Natural killer cell treated with Interleukin-12 subunit alpha and Interleukin-12 subunit beta and Interleukin-15 and Interleukin-18, amount 100 ng/mL, for 72 hours (primary cell): ENCODE data around the gene TBK1. TPM values are rescaled to one million over a fixed set of nuclear protein-coding genes. Genes with fewer than 3 reads are reported as not detected.
"Not testable (repeated sequence)": the region's sequence is repeated elsewhere in the genome, so short reads cannot be mapped to it uniquely, and the experiment has no call there.

Source experiments
- ATAC-seq, 2 donors: fragments of 150-1000 bp; cut with Tn5 transposase in 1 of 2; sonication (Bioruptor Pico), chemical (Tn5 transposase) in 1 of 2; 2 replicates each; pipeline ENCODE4 v1.10.0; 2021
- DNase-seq: peaks from one replicate; pipeline ENCODE4 v3.0.0; 2022; ENCODE audit warnings: low spot score
- H3K27ac Mint-ChIP-seq, 2 donors: 1 replicate in 1 of 2; 2 replicates in 1 of 2; pipeline ENCODE4 v1.8.0; 2022; ENCODE audit warnings: mixed read lengths in 2 of 2, mild to moderate bottlenecking in 1 of 2, moderate library complexity in 1 of 2
- H3K27me3 Mint-ChIP-seq, 2 donors: 1 replicate in 1 of 2; 2 replicates in 1 of 2; pipeline ENCODE4 v1.8.0; 2022; ENCODE audit warnings: mixed read lengths in 2 of 2
- H3K36me3 Mint-ChIP-seq: one replicate; pipeline ENCODE4 v1.8.0; 2022; ENCODE audit warnings: mixed read lengths
- H3K4me1 Mint-ChIP-seq, 2 donors: 1 replicate in 1 of 2; 2 replicates in 1 of 2; pipeline ENCODE4 v1.8.0; 2022; ENCODE audit warnings: low read depth in 2 of 2, mixed read lengths in 2 of 2, mild to moderate bottlenecking in 1 of 2
- H3K4me3 Mint-ChIP-seq: one replicate; pipeline ENCODE4 v1.8.0; 2022; ENCODE audit warnings: mixed read lengths
- H3K9me3 Mint-ChIP-seq: 2 replicates; pipeline ENCODE4 v1.8.0; 2022; ENCODE audit warnings: mixed read lengths
- total RNA-seq, 2 donors: library from RNA; stranded (reverse); gene quantifications; one replicate each; pipeline ENCODE4 v1.2.3, GENCODE V29; 2022

TBK1 gene
- total RNA-seq, 2 donors from 2014 or later = 41.9 to 42.1 TPM

DNA sequence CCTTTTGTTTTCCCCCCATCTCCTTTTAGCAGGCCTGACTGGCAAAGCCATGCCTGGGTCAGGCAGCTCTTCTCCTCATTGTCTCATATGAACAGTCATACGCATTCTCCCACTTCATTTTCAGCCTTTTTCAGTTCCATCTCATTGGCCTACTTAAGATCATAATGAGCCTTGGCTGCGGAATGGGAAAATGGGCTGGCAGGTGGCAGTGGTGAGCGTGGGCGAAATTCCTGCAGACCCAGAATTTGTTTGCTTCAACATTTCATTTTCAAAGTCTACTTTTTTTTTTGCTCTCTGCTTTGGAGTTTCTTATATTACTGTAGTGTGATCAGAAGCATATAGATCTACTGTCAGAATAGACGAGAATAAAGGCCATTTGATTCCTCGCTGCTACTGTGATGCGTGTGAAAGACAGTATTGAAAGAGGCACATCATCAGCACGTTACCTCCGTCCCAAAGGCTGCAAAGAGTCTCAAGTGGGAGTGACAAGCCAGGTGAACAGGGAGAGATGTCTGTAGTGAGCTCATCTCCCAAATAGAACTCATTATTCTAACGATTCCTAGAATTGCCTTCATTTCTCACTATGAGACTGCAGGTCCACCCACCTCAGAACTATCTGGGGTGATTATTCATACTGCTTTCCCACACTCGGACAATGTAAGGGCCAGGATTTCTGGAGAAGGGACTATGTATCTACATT lies 73.7 kb downstream of the TBK1 start:
- no peak overlapping the region for H3K27ac Mint-ChIP-seq
- H3K9me3 Mint-ChIP-seq = no peaks in the 10 kb centered on the region
- H3K4me3 Mint-ChIP-seq = no peak overlapping the region
- H3K36me3 Mint-ChIP-seq = no peaks in the 10 kb centered on the region
- ATAC-seq (no peak), DNase-seq (no peak)
- H3K27me3 Mint-ChIP-seq = peaks cover 4 to 7% of the 10 kb centered on the region in 2 donors
- H3K4me1 Mint-ChIP-seq = no peaks in the 10 kb centered on the region

DNA sequence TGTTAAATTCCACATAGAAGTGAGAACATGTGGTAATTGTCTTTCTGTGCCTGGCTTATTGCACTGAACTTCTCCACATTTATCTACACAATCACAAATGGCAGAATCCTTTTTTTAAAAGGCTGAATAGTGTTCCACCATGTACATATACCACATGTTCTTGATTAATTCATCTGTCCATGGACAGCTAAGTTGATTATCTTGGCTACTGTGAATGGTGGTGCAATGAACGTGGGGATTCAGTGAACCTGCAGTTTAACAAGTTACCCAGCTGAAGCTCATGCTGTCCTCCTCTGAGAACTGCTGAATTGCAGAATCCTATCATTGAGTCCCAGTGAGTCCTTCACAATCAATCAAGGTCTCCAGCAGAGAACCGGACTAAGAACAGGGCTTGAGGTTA lies 74.9 kb downstream of the TBK1 start:
- Mint-ChIP-seq H3K4me3 (no peak overlapping the region), H3K9me3 (no peaks in the 10 kb centered on the region), H3K27ac (no peak overlapping the region), H3K27me3 (peaks cover 4 to 11% of the 10 kb centered on the region in 2 donors), H3K36me3 (no peaks in the 10 kb centered on the region), H3K4me1 (no peaks in the 10 kb centered on the region)
- DNase-seq (no peak), ATAC-seq (no peak)

DNA sequence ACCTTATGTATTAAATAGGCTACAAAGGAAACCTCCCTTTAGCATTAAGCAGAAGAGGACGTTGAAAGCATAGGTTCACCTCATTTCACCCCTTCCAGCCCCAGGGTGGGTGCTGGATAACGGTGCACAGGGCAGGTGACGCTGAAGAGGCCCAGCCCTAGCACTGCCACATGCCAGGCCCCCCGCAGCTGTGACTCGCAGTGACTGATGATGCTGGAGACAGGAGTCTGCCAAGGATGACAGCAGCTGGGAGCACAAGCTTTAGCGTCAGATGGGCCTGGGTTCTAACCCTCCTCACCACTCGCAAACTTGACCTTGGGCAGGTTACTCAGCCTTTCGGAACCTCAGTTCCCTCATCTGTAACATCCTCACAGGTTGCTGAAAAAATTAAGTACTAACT lies 76.7 kb downstream of the TBK1 start:
- DNase-seq (no peak), ATAC-seq (no peak)
- no peaks in the 10 kb centered on the region for H3K4me1 Mint-ChIP-seq
- no peaks in the 10 kb centered on the region for H3K9me3 Mint-ChIP-seq
- H3K4me3 Mint-ChIP-seq = no peak overlapping the region
- H3K27me3 Mint-ChIP-seq = peaks cover 4 to 14% of the 10 kb centered on the region in 2 donors
- H3K27ac Mint-ChIP-seq = no peak overlapping the region
- H3K36me3 Mint-ChIP-seq = no peaks in the 10 kb centered on the region

DNA sequence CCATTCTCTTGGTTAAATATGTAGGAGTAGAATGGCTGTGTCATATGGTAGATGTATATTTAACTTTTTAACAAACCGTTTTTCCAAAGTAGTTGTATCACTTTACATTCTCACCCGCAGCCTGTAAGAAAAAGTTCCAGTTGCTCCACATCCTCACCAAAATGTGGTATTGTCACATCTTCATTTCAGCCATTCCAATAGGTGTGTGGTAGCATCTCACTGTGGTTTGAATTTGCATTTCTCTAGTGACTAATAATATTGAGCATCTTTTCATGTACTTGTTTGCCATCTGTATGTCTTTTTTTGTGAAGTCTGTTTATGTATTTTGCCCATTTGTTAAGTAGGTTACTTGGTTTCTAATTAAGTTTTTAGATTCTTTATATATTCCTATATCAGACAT lies 78.6 kb downstream of the TBK1 start:
- ATAC-seq = no peak
- Mint-ChIP-seq H3K9me3 (no peaks in the 10 kb centered on the region), H3K27me3 (peaks cover 0 to 15% of the 10 kb centered on the region in 2 donors), H3K36me3 (no peaks in the 10 kb centered on the region), H3K4me3 (no peak overlapping the region), H3K27ac (no peak overlapping the region), H3K4me1 (no peaks in the 10 kb centered on the region)
- no peak for DNase-seq

DNA sequence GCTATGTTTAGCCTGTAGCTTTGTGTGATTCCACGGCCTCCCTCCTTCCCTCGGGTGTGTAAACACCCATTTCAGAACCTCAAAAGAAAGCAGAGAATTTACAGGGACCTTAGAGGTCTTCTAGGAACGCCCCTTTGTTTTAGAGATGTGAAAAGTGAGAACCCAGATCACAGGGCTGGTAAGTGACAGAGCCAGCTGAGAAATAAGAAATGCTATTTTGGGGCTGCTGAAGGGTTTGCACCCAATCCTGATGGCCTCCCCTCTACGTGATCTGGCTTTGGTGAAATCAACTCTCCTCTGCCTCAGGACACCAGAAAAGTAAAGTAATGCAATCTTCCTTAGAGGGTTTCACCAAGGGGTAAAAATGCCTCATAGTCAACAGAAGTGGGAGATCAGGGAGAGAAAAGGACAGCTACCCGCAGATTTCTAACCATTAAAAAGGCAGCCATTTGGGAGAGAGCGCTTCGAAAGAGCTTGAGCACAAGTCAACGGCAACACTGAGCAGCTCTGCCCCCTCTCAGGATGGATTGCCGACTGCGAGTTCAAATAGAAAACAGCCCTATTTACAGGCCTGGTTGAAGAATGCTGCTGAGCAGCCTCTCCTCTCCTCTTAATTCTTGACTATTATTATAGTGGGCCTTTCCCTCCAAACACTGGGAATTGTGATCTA lies 79.9 kb downstream of the TBK1 start:
- no peaks in the 10 kb centered on the region for H3K36me3 Mint-ChIP-seq
- DNase-seq = no peak
- no peak overlapping the region for H3K4me3 Mint-ChIP-seq
- no peaks in the 10 kb centered on the region for H3K4me1 Mint-ChIP-seq
- ATAC-seq = no peak
- peaks cover 0 to 16% of the 10 kb centered on the region in 2 donors for H3K27me3 Mint-ChIP-seq
- no peaks in the 10 kb centered on the region for H3K9me3 Mint-ChIP-seq
- no peak overlapping the region for H3K27ac Mint-ChIP-seq

DNA sequence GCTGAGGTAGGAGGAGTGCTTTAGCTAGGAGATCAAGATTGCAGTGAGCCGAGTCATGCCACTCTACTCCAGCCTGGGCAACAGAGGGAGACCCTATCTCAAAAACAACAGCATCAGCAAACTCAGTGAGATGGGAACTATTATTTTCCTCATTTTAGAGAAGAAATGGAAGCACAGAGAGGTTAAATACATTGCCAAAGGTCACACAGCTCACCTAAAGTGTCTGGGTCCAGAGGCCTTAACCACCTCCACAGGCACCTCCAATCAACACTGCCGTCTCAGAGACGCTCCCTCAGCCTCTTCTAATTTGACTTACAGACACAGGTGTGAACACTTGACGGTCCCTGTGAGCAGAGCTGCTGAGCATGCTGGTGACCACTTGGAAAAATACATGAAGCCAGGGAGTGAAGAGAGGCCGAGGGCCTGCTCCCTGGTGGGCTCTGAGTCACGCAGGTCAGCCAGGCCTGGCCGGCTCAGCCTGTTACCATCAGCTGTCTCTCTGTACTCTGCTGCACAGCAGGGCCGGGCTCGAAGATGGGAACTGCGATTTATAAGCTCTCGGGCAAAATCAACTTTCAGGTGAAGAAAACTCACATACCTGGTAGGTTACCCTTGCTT lies 80.9 kb downstream of the TBK1 start:
- DNase-seq (no peak), ATAC-seq (no peak)
- H3K27ac Mint-ChIP-seq = no peak overlapping the region
- H3K9me3 Mint-ChIP-seq = no peaks in the 10 kb centered on the region
- no peaks in the 10 kb centered on the region for H3K4me1 Mint-ChIP-seq
- no peak overlapping the region for H3K4me3 Mint-ChIP-seq
- peaks cover 4 to 27% of the 10 kb centered on the region in 2 donors for H3K27me3 Mint-ChIP-seq
- no peaks in the 10 kb centered on the region for H3K36me3 Mint-ChIP-seq

DNA sequence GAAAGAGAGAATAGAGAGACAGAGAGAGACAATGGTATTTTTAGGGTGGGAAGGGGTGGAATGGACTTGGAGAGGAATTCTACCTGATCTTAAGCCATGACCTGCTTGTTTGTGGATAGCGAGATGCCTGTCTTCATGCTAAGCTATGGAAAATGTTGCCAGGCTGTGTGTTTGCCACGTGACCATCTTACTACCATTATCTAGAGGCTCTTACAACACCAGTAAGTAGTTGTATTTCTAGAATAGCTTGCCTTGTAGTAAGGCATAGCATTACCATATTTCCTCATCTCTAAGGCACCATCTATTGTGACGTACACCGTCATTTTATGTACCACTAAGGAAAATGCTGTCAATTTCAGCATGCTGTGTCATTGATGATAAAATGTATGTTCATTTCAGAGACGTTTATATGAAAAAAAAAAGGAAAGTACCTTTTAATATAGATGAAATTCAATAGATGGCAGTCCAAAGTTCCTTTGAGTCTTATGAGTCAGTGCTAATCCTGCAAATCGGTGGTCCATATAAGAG lies 82.8 kb downstream of the TBK1 start:
- no peaks in the 10 kb centered on the region for H3K36me3 Mint-ChIP-seq
- ATAC-seq (no peak), DNase-seq (no peak)
- no peak overlapping the region for H3K4me3 Mint-ChIP-seq
- no peak overlapping the region for H3K27ac Mint-ChIP-seq
- no peaks in the 10 kb centered on the region for H3K9me3 Mint-ChIP-seq
- H3K27me3 Mint-ChIP-seq = peaks cover 4 to 33% of the 10 kb centered on the region in 2 donors
- H3K4me1 Mint-ChIP-seq = no peaks in the 10 kb centered on the region

DNA sequence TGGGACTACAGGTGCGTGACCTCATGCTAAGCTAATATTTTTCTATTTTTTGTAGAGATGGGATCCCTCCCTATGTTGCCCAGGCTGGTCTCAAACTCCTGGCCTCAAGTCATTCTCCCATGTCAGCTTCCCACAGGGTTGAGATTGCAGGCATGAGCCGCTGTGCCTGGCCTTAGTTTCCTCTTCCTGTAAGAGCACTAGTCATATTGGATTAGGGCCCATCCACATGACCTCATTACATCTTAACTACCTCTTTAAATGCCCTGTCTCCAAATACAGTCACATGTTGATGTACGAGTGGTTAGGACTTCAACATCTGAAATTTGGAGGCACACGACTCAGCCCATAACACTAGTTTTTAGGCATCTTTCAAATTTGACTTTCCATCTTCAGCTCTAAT lies 86.2 kb downstream of the TBK1 start:
- H3K27ac Mint-ChIP-seq = no peak overlapping the region
- ATAC-seq = no peak
- H3K27me3 Mint-ChIP-seq = peaks cover 4 to 26% of the 10 kb centered on the region in 2 donors
- DNase-seq = no peak
- no peaks in the 10 kb centered on the region for H3K36me3 Mint-ChIP-seq
- H3K9me3 Mint-ChIP-seq = no peaks in the 10 kb centered on the region
- no peaks in the 10 kb centered on the region for H3K4me1 Mint-ChIP-seq
- H3K4me3 Mint-ChIP-seq = no peak overlapping the region

DNA sequence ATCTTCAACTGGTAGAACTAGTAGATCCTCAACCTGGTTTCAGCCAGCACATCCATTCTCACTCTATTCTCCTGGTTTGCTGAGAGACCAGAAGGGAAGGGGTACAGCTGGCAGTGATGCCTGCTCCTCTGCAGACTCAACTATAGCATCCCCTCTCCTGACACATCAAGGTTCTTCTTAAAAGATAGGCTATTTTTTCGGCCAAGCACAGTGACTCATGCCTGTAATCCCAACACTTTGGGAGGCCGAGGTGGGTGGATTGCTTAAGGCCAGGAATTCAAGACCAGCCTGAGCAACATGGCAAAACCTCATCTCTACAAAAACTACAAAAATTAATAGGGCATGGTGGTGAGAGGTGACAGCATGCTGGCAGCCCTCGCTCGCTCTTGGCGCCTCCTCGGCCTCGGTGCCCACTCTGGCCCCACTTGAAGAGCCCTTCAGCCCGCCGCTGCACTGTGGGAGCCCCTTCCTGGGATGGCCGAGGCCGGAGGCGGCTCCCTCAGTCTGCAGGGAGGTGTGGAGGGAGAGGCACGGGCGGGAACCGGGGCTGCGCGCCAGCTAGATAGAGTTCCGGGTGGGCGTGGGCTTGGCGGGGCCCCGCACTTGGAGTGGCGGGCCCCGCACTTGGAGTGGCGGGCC lies 90.6 kb downstream of the TBK1 start:
- not testable (repeated sequence) for H3K36me3 Mint-ChIP-seq, DNase-seq, H3K27me3 Mint-ChIP-seq, H3K9me3 Mint-ChIP-seq, ATAC-seq, H3K27ac Mint-ChIP-seq, H3K4me3 Mint-ChIP-seq, H3K4me1 Mint-ChIP-seq

DNA sequence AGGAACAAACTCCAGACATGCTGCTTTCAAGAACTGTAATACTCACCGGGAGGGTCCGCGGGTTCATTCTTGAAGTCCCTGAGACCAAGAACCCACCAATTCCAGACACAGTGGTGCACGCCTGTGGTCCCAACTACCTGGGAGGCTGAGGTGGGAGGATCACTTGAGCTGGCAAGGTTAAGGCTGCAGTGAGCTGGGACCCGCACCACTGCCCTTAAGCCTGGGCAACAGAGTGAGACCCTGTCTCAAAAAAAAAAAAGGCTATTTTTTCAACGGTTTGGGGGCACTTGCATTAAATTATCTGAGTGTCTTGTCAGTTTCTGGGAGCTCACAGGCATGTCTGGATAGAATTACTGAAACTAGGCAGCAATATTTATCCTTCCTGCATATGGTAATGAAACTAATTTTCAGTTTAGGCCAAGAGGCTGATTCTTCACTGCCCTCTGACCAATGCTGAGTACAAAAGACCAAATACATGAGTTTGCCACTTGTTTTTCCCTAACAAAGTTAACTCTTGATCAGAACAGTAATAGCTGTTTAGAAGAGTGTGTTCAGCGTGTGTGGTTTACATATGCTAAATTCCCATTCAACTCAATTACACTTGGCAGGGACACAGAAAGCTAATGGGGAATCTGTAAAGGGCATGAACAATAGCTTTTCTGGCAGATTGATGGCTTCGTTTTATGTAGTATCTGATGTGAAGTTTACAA lies 92.6 kb downstream of the TBK1 start:
- H3K9me3 Mint-ChIP-seq = no peaks in the 10 kb centered on the region
- H3K4me3 Mint-ChIP-seq = no peak overlapping the region
- no peak for DNase-seq
- ATAC-seq = no peak
- peaks cover 0 to under 1% of the 10 kb centered on the region in 2 donors for H3K4me1 Mint-ChIP-seq
- H3K27ac Mint-ChIP-seq = no peak overlapping the region
- H3K27me3 Mint-ChIP-seq = no peaks in the 10 kb centered on the region
- H3K36me3 Mint-ChIP-seq = no peaks in the 10 kb centered on the region

DNA sequence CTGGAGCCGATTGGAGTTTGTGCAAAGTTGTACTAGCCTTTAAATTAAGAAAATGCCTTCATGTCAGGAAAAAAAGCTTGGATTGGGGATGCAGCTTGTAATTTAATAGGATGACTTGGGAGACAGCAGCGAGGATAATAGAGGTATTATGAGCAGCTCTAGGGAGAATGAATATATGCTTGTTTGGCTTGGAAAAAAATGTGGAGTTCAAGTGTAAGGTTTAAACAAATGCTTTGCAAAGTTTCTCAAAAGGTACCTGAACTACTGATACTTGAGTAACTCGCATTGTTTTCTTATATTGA lies 93.1 kb downstream of the TBK1 start:
- peaks cover 0 to 5% of the 10 kb centered on the region in 2 donors for H3K4me1 Mint-ChIP-seq
- ATAC-seq = no peak
- no peak for DNase-seq
- H3K4me3 Mint-ChIP-seq = no peak overlapping the region
- no peaks in the 10 kb centered on the region for H3K27me3 Mint-ChIP-seq
- no peaks in the 10 kb centered on the region for H3K9me3 Mint-ChIP-seq
- H3K27ac Mint-ChIP-seq = no peak overlapping the region
- H3K36me3 Mint-ChIP-seq = no peaks in the 10 kb centered on the region

DNA sequence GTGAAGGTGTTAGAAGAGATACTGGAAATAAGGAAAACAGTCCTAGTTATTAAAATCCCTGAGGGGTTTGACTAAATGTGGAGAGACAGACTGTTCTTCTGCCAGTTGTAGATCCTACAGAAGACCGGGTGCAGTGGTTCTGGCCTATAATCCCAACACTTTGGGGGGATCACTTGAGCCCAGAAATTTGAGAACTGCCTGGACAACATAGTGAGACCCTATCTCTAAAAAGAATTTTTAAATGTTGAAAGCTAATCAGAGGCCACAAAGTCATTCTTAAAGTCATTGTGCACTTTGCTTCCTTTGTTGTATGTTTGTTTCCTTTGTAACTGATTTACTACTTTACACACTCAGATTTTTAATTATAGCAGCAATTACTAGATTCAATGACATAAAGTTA lies 97.2 kb downstream of the TBK1 start:
- peak overlapping the region in 1 of 2 donors; percentile 76 for H3K27ac Mint-ChIP-seq
- no peak for DNase-seq
- no peak for ATAC-seq
- H3K9me3 Mint-ChIP-seq = no peaks in the 10 kb centered on the region
- no peak overlapping the region for H3K4me3 Mint-ChIP-seq
- peaks cover 0 to 6% of the 10 kb centered on the region in 2 donors for H3K4me1 Mint-ChIP-seq
- H3K36me3 Mint-ChIP-seq = no peaks in the 10 kb centered on the region
- H3K27me3 Mint-ChIP-seq = no peaks in the 10 kb centered on the region

DNA sequence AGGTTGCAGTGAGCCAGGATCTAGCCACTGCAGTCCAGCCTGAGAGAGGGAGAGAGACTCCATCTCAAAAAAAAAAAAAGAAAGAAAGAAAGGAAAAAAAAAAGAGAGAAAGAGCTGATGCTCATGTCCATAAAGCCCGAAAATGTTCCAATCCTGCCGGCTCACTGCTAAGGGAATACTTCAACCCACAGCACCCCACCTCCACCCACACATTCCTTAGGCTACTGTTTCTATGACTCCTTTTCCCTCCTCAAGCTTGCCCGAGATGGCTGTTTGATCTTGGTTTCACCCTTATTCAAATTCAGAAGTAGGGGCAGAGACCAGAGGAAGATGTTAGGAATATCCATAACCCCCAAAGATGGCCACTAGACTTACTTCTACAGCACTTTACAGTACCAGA lies 98.8 kb downstream of the TBK1 start:
- H3K4me3 Mint-ChIP-seq = no peak overlapping the region
- ATAC-seq = no peak
- H3K27me3 Mint-ChIP-seq = no peaks in the 10 kb centered on the region
- no peaks in the 10 kb centered on the region for H3K36me3 Mint-ChIP-seq
- H3K9me3 Mint-ChIP-seq = no peaks in the 10 kb centered on the region
- H3K27ac Mint-ChIP-seq = peak overlapping the region in 1 of 2 donors; percentile 40
- DNase-seq = no peak
- H3K4me1 Mint-ChIP-seq = peaks cover 0 to 6% of the 10 kb centered on the region in 2 donors
